HepG2 (cell line): Measurements from ENCODE around the gene C2orf78. TPM values are rescaled to one million over a fixed set of nuclear protein-coding genes. Genes with fewer than 3 reads are reported as not detected.

Experiments
- BCL6 ChIP-seq: IDR thresholded peaks from 2 replicates; pipeline ENCODE4 v1.6.1; 2016; ENCODE audit warnings: missing genetic modification reagents, missing compliant biosample characterization
- CEBPB ChIP-seq: IDR thresholded peaks from 2 replicates; pipeline ENCODE4 v1.6.1; 2011; ENCODE audit warnings: low read depth, low read length, improper control_type of control experiment, borderline replicate concordance
- ETV5 ChIP-seq: IDR thresholded peaks from 2 replicates; pipeline ENCODE4 v1.6.1; 2018; ENCODE audit warnings: missing biosample characterization, missing genetic modification reagents, inconsistent platforms, borderline replicate concordance
- KLF12 ChIP-seq: sonication (generic); formaldehyde crosslinking; IDR thresholded peaks from 2 replicates; pipeline ENCODE4 v1.4.0; 2020; ENCODE audit warnings: missing genetic modification reagents, borderline replicate concordance
- KLF15 ChIP-seq: sonication (generic); formaldehyde crosslinking; IDR thresholded peaks from 2 replicates; pipeline ENCODE4 v1.8.1; 2023; ENCODE audit warnings: borderline replicate concordance, mild to moderate bottlenecking, inconsistent platforms, missing genetic modification reagents, mixed read lengths
- MEIS1 ChIP-seq: sonication (generic); formaldehyde crosslinking; IDR thresholded peaks from 2 replicates; pipeline ENCODE4 v1.9.0; 2021; ENCODE audit warnings: mild to moderate bottlenecking, missing genetic modification reagents, moderate library complexity, borderline replicate concordance
- NCOA2 ChIP-seq: sonication (generic); formaldehyde crosslinking; IDR thresholded peaks from 2 replicates; pipeline ENCODE4 v1.8.0; 2022; ENCODE audit warnings: inconsistent platforms
- NR3C1 ChIP-seq: sonication (generic); formaldehyde crosslinking; IDR thresholded peaks from 2 replicates; pipeline ENCODE4 v1.4.0; 2020; ENCODE audit warnings: missing genetic modification reagents
- PHF8 ChIP-seq: sonication (generic); formaldehyde crosslinking; IDR thresholded peaks from 2 replicates; pipeline ENCODE4 v1.5.0; 2020; ENCODE audit warnings: missing genetic modification reagents
- POLR2AphosphoS5 ChIP-seq: IDR thresholded peaks from 2 replicates; pipeline ENCODE4 v1.6.1; 2012; ENCODE audit warnings: low read depth, low read length
- RORA ChIP-seq: sonication (generic); formaldehyde crosslinking; IDR thresholded peaks from 2 replicates; pipeline ENCODE4 v1.5.0; 2020; ENCODE audit warnings: mild to moderate bottlenecking, missing genetic modification reagents, moderate library complexity
- SAP130 ChIP-seq: IDR thresholded peaks from 2 replicates; pipeline ENCODE4 v1.6.1; 2016; ENCODE audit warnings: low read depth
- SMC3 ChIP-seq: IDR thresholded peaks from 2 replicates; pipeline ENCODE4 v1.6.1; 2011; ENCODE audit warnings: low read length, improper control_type of control experiment
- SP2 ChIP-seq: sonication (generic); formaldehyde crosslinking; IDR thresholded peaks from 2 replicates; pipeline ENCODE4 v1.5.1; 2020; ENCODE audit warnings: mild to moderate bottlenecking, missing genetic modification reagents
- SP4 ChIP-seq: sonication (generic); formaldehyde crosslinking; IDR thresholded peaks from 2 replicates; pipeline ENCODE4 v1.8.1; 2023; ENCODE audit warnings: mild to moderate bottlenecking, missing genetic modification reagents
- ZBTB38 ChIP-seq: sonication (generic); formaldehyde crosslinking; IDR thresholded peaks from 2 replicates; pipeline ENCODE4 v1.5.1; 2020; ENCODE audit warnings: mild to moderate bottlenecking, missing genetic modification reagents
- ZMAT5 ChIP-seq: sonication (generic); formaldehyde crosslinking; IDR thresholded peaks from 2 replicates; pipeline ENCODE4 v1.5.0; 2020; ENCODE audit warnings: mild to moderate bottlenecking, low read depth, missing genetic modification reagents, borderline replicate concordance
- ZNF160 ChIP-seq: sonication (generic); formaldehyde crosslinking; IDR thresholded peaks from 2 replicates; pipeline ENCODE4 v1.8.0; 2022; ENCODE audit warnings: mild to moderate bottlenecking, inconsistent platforms, missing genetic modification reagents
- ZNF251 ChIP-seq: sonication (generic); formaldehyde crosslinking; IDR thresholded peaks from 2 replicates; pipeline ENCODE4 v1.9.0; 2021; ENCODE audit warnings: mild to moderate bottlenecking, missing genetic modification reagents
- ZNF530 ChIP-seq: sonication (generic); formaldehyde crosslinking; IDR thresholded peaks from 2 replicates; pipeline ENCODE4 v1.5.0; 2020; ENCODE audit warnings: low read depth, mild to moderate bottlenecking, missing genetic modification reagents
- ZNF598 ChIP-seq: sonication (generic); formaldehyde crosslinking; IDR thresholded peaks from 2 replicates; pipeline ENCODE4 v1.5.1; 2020; ENCODE audit warnings: mild to moderate bottlenecking, missing genetic modification reagents, borderline replicate concordance
- ZNF800 ChIP-seq: sonication (generic); formaldehyde crosslinking; IDR thresholded peaks from 2 replicates; pipeline ENCODE4 v1.4.0; 2020; ENCODE audit warnings: missing genetic modification reagents
- polyA plus RNA-seq, 8 experiments: library from polyadenylated mRNA; depleted of rRNA in 3 of 8; stranded (reverse) in 7 of 8; unstranded in 1 of 8; fragments of >200 nt; fragmentation: Illumina TruSeq in 4 of 8; extraction: Trizol in 4 of 8; gene quantifications; 2 replicates each; pipeline versions ENCODE4 v1.2.1 to v1.2.3, GENCODE V29; 2011 to 2016; ENCODE audit warnings: low read depth in 4 of 8, missing spikeins in 1 of 8, mixed read lengths in 1 of 8; ENCODE audit not compliant: insufficient read depth in 1 of 8
- total RNA-seq, 5 experiments: library from RNA; depleted of rRNA; stranded (reverse); fragments of >200 nt; fragmentation: Illumina TruSeq; extraction: Trizol; gene quantifications; 2 replicates each; pipeline ENCODE4 v1.2.3, GENCODE V29; 2016; ENCODE audit warnings: low read depth in 1 of 5
- TF ChIP-seq, protein P1 (sequence below): sonication (generic); formaldehyde crosslinking; IDR thresholded peaks from 2 replicates; pipeline ENCODE4 v1.8.0; 2023; ENCODE audit warnings: mild to moderate bottlenecking, missing genetic modification reagents
- TF ChIP-seq, protein P2 (sequence below): sonication (generic); formaldehyde crosslinking; IDR thresholded peaks from 2 replicates; pipeline ENCODE4 v1.9.0; 2021; ENCODE audit warnings: missing genetic modification reagents, borderline replicate concordance

Gene C2orf78
- total and polyA plus RNA-seq, 2 of the 13 experiments (the other 11 are each of a cell fraction or from before 2014, with no cell fraction given) = not detected

- TF ChIP-seq SMC3 (no peak), ZNF251 (CRISPR knock-in tag) (no peak), NR3C1 (CRISPR knock-in tag) (no peak), ETV5 (CRISPR knock-in tag) (peak; percentile 96), ZNF160 (CRISPR knock-in tag) (peak; percentile 75; the same call in 1 of the 2 replicates), PHF8 (CRISPR knock-in tag) (peak; percentile 81), SP2 (CRISPR knock-in tag) (peak; percentile 94), RORA (CRISPR knock-in tag) (peak; percentile 85; the same call in 1 of the 2 replicates), ZBTB38 (CRISPR knock-in tag) (peak; percentile 98), MEIS1 (peak; percentile 83; the same call in 1 of the 2 replicates), KLF12 (CRISPR knock-in tag) (peak; percentile 81), KLF15 (CRISPR knock-in tag) (no peak; the same call in 1 of the 2 replicates), SP4 (CRISPR knock-in tag) (peak; percentile 90), ZNF530 (CRISPR knock-in tag) (no peak), NCOA2 (CRISPR knock-in tag) (peak; percentile 50; the same call in 1 of the 2 replicates), CEBPB (no peak), ZMAT5 (CRISPR knock-in tag) (no peak), POLR2AphosphoS5 (peak; percentile 92), ZNF598 (CRISPR knock-in tag) (peak; percentile 96), BCL6 (CRISPR knock-in tag) (peak; percentile 39; the same call in 1 of the 2 replicates), SAP130 (CRISPR knock-in tag) (peak; percentile 98), ZNF800 (CRISPR knock-in tag) (peak; percentile 51)
- TF ChIP-seq, protein P1, sequence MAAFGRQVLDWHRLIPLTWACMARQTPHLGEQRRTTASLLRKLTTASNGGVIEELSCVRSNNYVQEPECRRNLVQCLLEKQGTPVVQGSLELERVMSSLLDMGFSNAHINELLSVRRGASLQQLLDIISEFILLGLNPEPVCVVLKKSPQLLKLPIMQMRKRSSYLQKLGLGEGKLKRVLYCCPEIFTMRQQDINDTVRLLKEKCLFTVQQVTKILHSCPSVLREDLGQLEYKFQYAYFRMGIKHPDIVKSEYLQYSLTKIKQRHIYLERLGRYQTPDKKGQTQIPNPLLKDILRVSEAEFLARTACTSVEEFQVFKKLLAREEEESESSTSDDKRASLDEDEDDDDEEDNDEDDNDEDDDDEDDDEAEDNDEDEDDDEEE = peak; percentile 94
- TF ChIP-seq, protein P2, sequence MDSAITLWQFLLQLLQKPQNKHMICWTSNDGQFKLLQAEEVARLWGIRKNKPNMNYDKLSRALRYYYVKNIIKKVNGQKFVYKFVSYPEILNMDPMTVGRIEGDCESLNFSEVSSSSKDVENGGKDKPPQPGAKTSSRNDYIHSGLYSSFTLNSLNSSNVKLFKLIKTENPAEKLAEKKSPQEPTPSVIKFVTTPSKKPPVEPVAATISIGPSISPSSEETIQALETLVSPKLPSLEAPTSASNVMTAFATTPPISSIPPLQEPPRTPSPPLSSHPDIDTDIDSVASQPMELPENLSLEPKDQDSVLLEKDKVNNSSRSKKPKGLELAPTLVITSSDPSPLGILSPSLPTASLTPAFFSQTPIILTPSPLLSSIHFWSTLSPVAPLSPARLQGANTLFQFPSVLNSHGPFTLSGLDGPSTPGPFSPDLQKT = no peak
Observed at GRCh38 chr2:73736855-73737779, 46.9 kb upstream of the C2orf78 start, which contains the start of gene TPRKB (continued).
